GM13976 (cell line): ENCODE results near the gene ARF1.
A peak's percentile ranks its signal among the peaks of the same experiment; 100 is the strongest.

Source experiments
- DNase-seq: peaks from one replicate; pipeline ENCODE4 v3.0.0; 2012; ENCODE audit warnings: low spot score
- CTCF ChIP-seq: IDR thresholded peaks from 2 replicates; pipeline ENCODE4 v1.5.1; 2012; ENCODE audit warnings: borderline replicate concordance, mild to moderate bottlenecking; ENCODE audit not compliant: insufficient read depth; ENCODE audit errors: extremely low read depth, missing control alignments, control extremely low read depth
- in situ Hi-C: fragments of 300-500 bp; cut with MboI; formaldehyde crosslinking; loops from one replicate; pipeline ENCODE4 v1.12.0; 2022; ENCODE audit warnings: low sequenced_read_pairs, mixed read lengths, inconsistent platforms; ENCODE audit not compliant: unreplicated experiment

ARF1 gene

DNA sequence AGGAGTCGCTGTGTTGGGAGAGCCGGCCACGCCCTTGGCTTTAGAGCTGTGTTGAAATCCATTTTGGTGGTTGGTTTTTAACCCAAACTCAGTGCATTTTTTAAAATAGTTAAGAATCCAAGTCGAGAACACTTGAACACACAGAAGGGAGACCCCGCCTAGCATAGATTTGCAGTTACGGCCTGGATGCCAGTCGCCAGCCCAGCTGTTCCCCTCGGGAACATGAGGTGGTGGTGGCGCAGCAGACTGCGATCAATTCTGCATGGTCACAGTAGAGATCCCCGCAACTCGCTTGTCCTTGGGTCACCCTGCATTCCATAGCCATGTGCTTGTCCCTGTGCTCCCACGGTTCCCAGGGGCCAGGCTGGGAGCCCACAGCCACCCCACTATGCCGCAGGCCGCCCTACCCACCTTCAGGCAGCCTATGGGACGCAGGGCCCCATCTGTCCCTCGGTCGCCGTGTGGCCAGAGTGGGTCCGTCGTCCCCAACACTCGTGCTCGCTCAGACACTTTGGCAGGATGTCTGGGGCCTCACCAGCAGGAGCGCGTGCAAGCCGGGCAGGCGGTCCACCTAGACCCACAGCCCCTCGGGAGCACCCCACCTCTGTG lies 15.9 kb downstream of the ARF1 start:
- no peak for TF ChIP-seq CTCF
- in situ Hi-C loops = no loop called here

GRCh38 chr1:228099331-228099732 lies 16.8 kb downstream of the ARF1 start:
- no peak for TF ChIP-seq CTCF
- in situ Hi-C loops = no loop called here
- DNase-seq = no peak

More for the DNA sequence above, 15.9 kb downstream of the ARF1 start:
- DNase-seq = peak; percentile 11

DNA sequence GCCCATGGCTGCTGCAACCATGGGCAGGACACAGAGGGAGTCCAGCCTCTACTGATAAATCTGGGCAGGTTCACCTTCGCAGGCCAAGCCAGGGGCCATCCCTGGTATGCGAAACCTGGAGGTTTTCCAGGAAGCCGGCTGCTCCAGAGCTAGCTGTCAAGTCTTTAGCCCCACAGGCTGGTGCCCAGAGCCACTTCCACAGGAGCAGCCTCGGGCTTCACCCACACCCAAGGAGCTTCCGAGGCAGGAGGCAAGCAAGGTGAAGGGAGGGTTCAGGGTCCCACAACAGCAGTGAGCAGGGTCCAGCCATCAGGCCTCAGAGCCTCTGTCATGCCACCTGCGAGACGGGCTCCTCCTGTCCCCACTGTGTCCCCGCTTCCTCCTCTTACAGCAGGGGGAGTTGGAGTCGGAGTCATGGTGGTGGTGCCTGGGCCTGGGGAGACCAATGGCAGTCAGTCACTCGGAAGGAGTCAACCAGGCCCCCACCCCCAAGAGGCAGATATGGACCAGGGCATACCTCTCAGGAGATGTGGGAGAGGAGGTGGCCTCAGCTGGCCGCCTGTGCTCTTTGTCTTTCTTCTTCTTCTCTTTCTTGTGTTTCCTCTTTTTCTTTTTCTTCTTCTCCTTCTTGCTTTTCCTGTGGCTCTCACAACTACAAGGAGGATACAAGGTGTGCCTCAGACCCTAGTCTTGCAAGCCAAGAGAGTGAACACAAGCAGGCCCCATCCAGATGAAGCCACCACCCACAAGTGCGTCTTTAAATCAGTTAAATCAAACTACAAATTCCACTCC lies 18.5 kb downstream of the ARF1 start:
- in situ Hi-C loops = no loop called here
- peak; percentile 24 for DNase-seq
- no peak for TF ChIP-seq CTCF

DNA sequence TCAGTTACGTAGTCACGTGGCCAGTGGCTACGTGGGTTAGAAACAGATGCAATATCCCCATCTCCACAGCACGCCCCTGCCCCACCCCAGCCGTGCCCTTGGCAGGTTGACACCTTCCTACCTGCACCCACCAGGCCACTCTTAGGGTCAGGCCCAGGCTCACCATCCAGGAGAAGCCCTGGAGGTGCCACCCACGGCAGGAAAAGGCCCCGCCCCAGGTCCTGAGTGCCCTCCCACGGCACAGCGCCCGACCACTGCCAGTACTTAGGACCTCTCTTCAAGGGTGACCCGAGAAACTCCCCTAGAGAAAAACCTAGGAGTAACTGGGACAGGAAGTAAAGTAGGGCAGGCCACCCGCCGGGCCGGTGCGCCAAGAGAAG lies 19.1 kb downstream of the ARF1 start:
- no peak for TF ChIP-seq CTCF
- in situ Hi-C loops = no loop called here
- DNase-seq = no peak

GRCh38 chr1:228101994-228102790 lies 19.7 kb downstream of the ARF1 start:
- in situ Hi-C loops = no loop called here
- TF ChIP-seq CTCF = peak; percentile 43
- DNase-seq = peak; percentile 79

GRCh38 chr1:228102791-228103620 lies 20.5 kb downstream of the ARF1 start, which contains the start of gene C1orf35:
Gene C1orf35 (minus strand): TSS chr1:228103325. CDS start chr1:228103227, 98 bp downstream.
- DNase-seq = peak; percentile 99
- in situ Hi-C loops = no loop called here
- TF ChIP-seq CTCF = no peak
